Parathyroid adenoma (tissue), 2 donors: ENCODE measurements around the gene MPIG6B.
"Not testable (repeated sequence)": the region's sequence is repeated elsewhere in the genome, so short reads cannot be mapped to it uniquely, and the experiment has no call there.

ENCODE experiments used
- H2AFZ ChIP-seq: fragments of 300-600 bp; sonication (generic); one replicate; pipeline ENCODE4 v1.7.0; 2017; ENCODE audit warnings: antibody characterized with exemption, mild to moderate bottlenecking
- H3K27ac ChIP-seq: fragments of 300-600 bp; sonication (generic); one replicate; pipeline ENCODE4 v1.7.0; 2017
- H3K27me3 ChIP-seq: fragments of 300-600 bp; sonication (generic); one replicate; pipeline ENCODE4 v1.7.0; 2017; ENCODE audit warnings: low read length; ENCODE audit not compliant: control insufficient read depth, insufficient read depth
- H3K36me3 ChIP-seq: fragments of 300-600 bp; sonication (generic); one replicate; pipeline ENCODE4 v1.7.0; 2017; ENCODE audit warnings: low read length; ENCODE audit not compliant: control insufficient read depth, insufficient read depth
- H3K4me1 ChIP-seq: fragments of 300-600 bp; sonication (generic); one replicate; pipeline ENCODE4 v1.7.0; 2017; ENCODE audit warnings: control low read depth
- H3K4me2 ChIP-seq: fragments of 300-600 bp; sonication (generic); one replicate; pipeline ENCODE4 v1.7.0; 2017; ENCODE audit warnings: low read length
- H3K4me3 ChIP-seq: fragments of 300-600 bp; sonication (generic); one replicate; pipeline ENCODE4 v1.7.0; 2017; ENCODE audit warnings: low read depth, low read length
- H3K79me2 ChIP-seq: fragments of 300-600 bp; sonication (generic); one replicate; pipeline ENCODE4 v1.7.0; 2017; ENCODE audit warnings: control low read depth
- H3K9ac ChIP-seq: fragments of 300-600 bp; sonication (generic); one replicate; pipeline ENCODE4 v1.7.0; 2017; ENCODE audit warnings: mild to moderate bottlenecking
- H3K9me3 ChIP-seq: fragments of 300-600 bp; sonication (generic); one replicate; pipeline ENCODE4 v1.7.0; 2017; ENCODE audit warnings: low read length; ENCODE audit not compliant: control insufficient read depth
- CTCF ChIP-seq: fragments of 300-600 bp; sonication (generic); IDR thresholded peaks from one replicate; pipeline ENCODE4 v1.7.0; 2017; ENCODE audit warnings: antibody characterized with exemption, mild to moderate bottlenecking
- donor health status: primary hyperparathyroidism.

The MPIG6B gene

GRCh38 chr6:31708224-31708623 lies 14.9 kb upstream of the MPIG6B start:
- H2AFZ ChIP-seq, result no peak overlapping the region
- peaks cover 2% of the 10 kb centered on the region for H3K4me1 ChIP-seq
- no peak overlapping the region for H3K4me3 ChIP-seq
- no peak overlapping the region for H3K27ac ChIP-seq
- no peaks in the 10 kb centered on the region for H3K9me3 ChIP-seq
- no peaks in the 10 kb centered on the region for H3K27me3 ChIP-seq
- no peaks in the 10 kb centered on the region for H3K36me3 ChIP-seq
- no peak overlapping the region for H3K9ac ChIP-seq
- H3K79me2 ChIP-seq, result no peaks in the 10 kb centered on the region
- TF ChIP-seq CTCF, result no peak
- H3K4me2 ChIP-seq, result no peak overlapping the region

DNA sequence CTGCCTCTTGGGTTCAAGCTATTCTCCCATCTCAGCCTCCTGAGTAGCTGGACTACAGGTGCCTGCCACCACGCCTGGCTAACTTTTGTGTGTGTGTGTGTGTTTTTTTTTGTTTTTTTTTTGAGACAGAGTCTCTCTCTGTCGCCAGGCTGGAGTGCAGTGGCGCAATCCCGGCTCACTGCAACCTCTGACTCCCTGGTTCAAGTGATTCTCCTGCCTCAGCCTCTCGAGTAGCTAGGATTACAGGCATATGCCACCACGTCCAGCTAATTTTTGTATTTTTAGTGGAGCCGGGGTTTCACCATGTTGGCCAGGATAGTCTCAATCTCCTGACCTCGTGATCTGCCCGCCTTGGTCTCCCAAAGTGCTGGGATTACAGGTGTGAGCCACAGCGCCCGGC lies 14.0 kb upstream of the MPIG6B start:
- H3K27ac ChIP-seq, H3K36me3 ChIP-seq, H3K4me3 ChIP-seq, H3K4me1 ChIP-seq, H3K27me3 ChIP-seq, H3K79me2 ChIP-seq, H3K9me3 ChIP-seq, H3K9ac ChIP-seq, H2AFZ ChIP-seq, H3K4me2 ChIP-seq: not testable (repeated sequence)

GRCh38 chr6:31710523-31711219 lies 12.5 kb upstream of the MPIG6B start:
- H2AFZ ChIP-seq, result no peak overlapping the region
- H3K79me2 ChIP-seq, result no peaks in the 10 kb centered on the region
- no peaks in the 10 kb centered on the region for H3K36me3 ChIP-seq
- H3K4me2 ChIP-seq, result no peak overlapping the region
- no peaks in the 10 kb centered on the region for H3K4me1 ChIP-seq
- H3K9me3 ChIP-seq, result no peaks in the 10 kb centered on the region
- no peak overlapping the region for H3K4me3 ChIP-seq
- no peaks in the 10 kb centered on the region for H3K27me3 ChIP-seq
- H3K27ac ChIP-seq, result no peak overlapping the region
- no peak for TF ChIP-seq CTCF
- no peak overlapping the region for H3K9ac ChIP-seq

DNA sequence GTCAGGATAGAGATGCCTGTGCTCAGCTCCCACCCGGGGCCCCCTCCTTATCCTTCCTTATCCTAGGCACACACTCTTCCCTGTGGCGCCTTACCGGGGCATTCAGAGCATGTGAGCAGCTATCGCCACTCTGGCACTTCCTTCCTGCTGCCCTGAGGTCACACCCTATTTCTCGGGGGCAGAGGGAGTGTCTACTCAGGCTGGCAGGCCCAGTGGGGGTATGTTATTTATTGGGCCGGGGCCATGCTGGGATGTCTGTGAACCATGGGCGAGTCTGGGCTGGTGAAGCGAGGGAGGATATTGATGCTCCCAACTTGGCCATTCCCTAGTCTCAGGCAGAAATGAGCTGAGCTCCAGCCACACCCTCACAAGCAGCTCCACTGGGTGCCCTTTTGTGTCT lies 11.9 kb upstream of the MPIG6B start:
- no peak overlapping the region for H3K27ac ChIP-seq
- H3K9me3 ChIP-seq, result no peaks in the 10 kb centered on the region
- no peaks in the 10 kb centered on the region for H3K4me1 ChIP-seq
- TF ChIP-seq CTCF, result no peak
- no peaks in the 10 kb centered on the region for H3K27me3 ChIP-seq
- H3K4me3 ChIP-seq, result no peak overlapping the region
- no peak overlapping the region for H3K4me2 ChIP-seq
- H3K79me2 ChIP-seq, result no peaks in the 10 kb centered on the region
- no peaks in the 10 kb centered on the region for H3K36me3 ChIP-seq
- no peak overlapping the region for H3K9ac ChIP-seq
- H2AFZ ChIP-seq, result no peak overlapping the region

- no peaks in the 10 kb centered on the region for H3K36me3 ChIP-seq
- H3K4me2 ChIP-seq, result no peak overlapping the region
- H3K9me3 ChIP-seq, result no peaks in the 10 kb centered on the region
- no peaks in the 10 kb centered on the region for H3K27me3 ChIP-seq
- TF ChIP-seq CTCF, result no peak
- H2AFZ ChIP-seq, result no peak overlapping the region
- no peaks in the 10 kb centered on the region for H3K4me1 ChIP-seq
- H3K27ac ChIP-seq, result no peak overlapping the region
- H3K4me3 ChIP-seq, result no peak overlapping the region
- no peaks in the 10 kb centered on the region for H3K79me2 ChIP-seq
- no peak overlapping the region for H3K9ac ChIP-seq
Measured at GRCh38 chr6:31712296-31712695, 10.9 kb upstream of the MPIG6B start.
